Effector memory CD8-positive, alpha-beta T cell (primary cell): ENCODE results near the gene TMEM231.
"Not testable (repeated sequence)": the region's sequence is repeated elsewhere in the genome, so short reads cannot be mapped to it uniquely, and the experiment has no call there.

Experiments used
- ATAC-seq: fragments of 150-1000 bp; cut with Tn5 transposase; replicated peaks from 2 replicates; pipeline ENCODE4 v1.10.0; 2021; ENCODE audit warnings: mild to moderate bottlenecking, moderate library complexity
- DNase-seq, 3 experiments: peaks; one replicate each; pipeline ENCODE4 v3.0.0; 2021
- H3K27ac Mint-ChIP-seq, 2 donors: one replicate each; pipeline ENCODE4 v1.8.0; 2022; ENCODE audit warnings: mild to moderate bottlenecking in 2 of 2, mixed read lengths in 2 of 2, moderate library complexity in 2 of 2
- H3K27me3 Mint-ChIP-seq, 2 donors: one replicate each; pipeline ENCODE4 v1.8.0; 2022; ENCODE audit warnings: mixed read lengths in 2 of 2
- H3K36me3 Mint-ChIP-seq: one replicate; pipeline ENCODE4 v1.8.0; 2022; ENCODE audit warnings: mild to moderate bottlenecking, moderate library complexity, mixed read lengths; ENCODE audit not compliant: insufficient read depth
- H3K4me1 Mint-ChIP-seq, 2 donors: one replicate each; pipeline ENCODE4 v1.8.0; 2022; ENCODE audit warnings: low read depth in 2 of 2, mixed read lengths in 2 of 2
- H3K4me3 Mint-ChIP-seq, 2 donors: one replicate each; pipeline ENCODE4 v1.8.0; 2022; ENCODE audit warnings: mild to moderate bottlenecking in 2 of 2, mixed read lengths in 2 of 2, moderate library complexity in 2 of 2
- H3K9me3 Mint-ChIP-seq, 2 donors: one replicate each; pipeline ENCODE4 v1.8.0; 2022; ENCODE audit warnings: mixed read lengths in 2 of 2

TMEM231 gene

GRCh38 chr16:75506107-75506506 lies 49.9 kb downstream of the TMEM231 start:
- Mint-ChIP-seq H3K27ac (no peak overlapping the region), H3K4me1 (peaks cover 0 to 2% of the 10 kb centered on the region in 2 donors), H3K27me3 (peaks cover 10 to 55% of the 10 kb centered on the region in 2 donors), H3K36me3 (no peaks in the 10 kb centered on the region), H3K4me3 (no peak overlapping the region), H3K9me3 (no peaks in the 10 kb centered on the region)
- ATAC-seq (no peak), DNase-seq (no peak)

- no peak overlapping the region for H3K4me3 Mint-ChIP-seq
- H3K36me3 Mint-ChIP-seq = no peaks in the 10 kb centered on the region
- DNase-seq = no peak
- H3K27me3 Mint-ChIP-seq = peaks cover 8 to 51% of the 10 kb centered on the region in 2 donors
- no peak overlapping the region for H3K27ac Mint-ChIP-seq
- ATAC-seq = no peak
- H3K4me1 Mint-ChIP-seq = peaks cover 0 to under 1% of the 10 kb centered on the region in 2 donors
- no peaks in the 10 kb centered on the region for H3K9me3 Mint-ChIP-seq
These were observed 52.3 kb downstream of the TMEM231 start for GRCh38 chr16:75503801-75504200.

- no peaks in the 10 kb centered on the region for H3K36me3 Mint-ChIP-seq
- no peak for ATAC-seq
- H3K27ac Mint-ChIP-seq = no peak overlapping the region
These were observed 53.0 kb downstream of the TMEM231 start for GRCh38 chr16:75502916-75503605.

GRCh38 chr16:75501820-75502219 lies 54.2 kb downstream of the TMEM231 start:
- not testable (repeated sequence) for DNase-seq, ATAC-seq, H3K27ac Mint-ChIP-seq, H3K4me1 Mint-ChIP-seq, H3K9me3 Mint-ChIP-seq, H3K36me3 Mint-ChIP-seq, H3K4me3 Mint-ChIP-seq
- H3K27me3 Mint-ChIP-seq = peaks cover 4 to 37% of the 10 kb centered on the region in 2 donors

More at GRCh38 chr16:75502916-75503605, 53.0 kb downstream of the TMEM231 start:
- Mint-ChIP-seq H3K4me3 (no peak overlapping the region), H3K9me3 (no peaks in the 10 kb centered on the region), H3K4me1 (no peaks in the 10 kb centered on the region), H3K27me3 (peaks cover 4 to 44% of the 10 kb centered on the region in 2 donors)
- DNase-seq = no peak

GRCh38 chr16:75501359-75501758 lies 54.7 kb downstream of the TMEM231 start:
- DNase-seq = no peak
- peaks cover 0 to 32% of the 10 kb centered on the region in 2 donors for H3K27me3 Mint-ChIP-seq
- no peaks in the 10 kb centered on the region for H3K9me3 Mint-ChIP-seq
- no peak overlapping the region for H3K27ac Mint-ChIP-seq
- H3K4me1 Mint-ChIP-seq = no peaks in the 10 kb centered on the region
- no peak overlapping the region for H3K4me3 Mint-ChIP-seq
- no peak for ATAC-seq
- no peaks in the 10 kb centered on the region for H3K36me3 Mint-ChIP-seq

GRCh38 chr16:75498605-75499322 lies 57.3 kb downstream of the TMEM231 start:
- ATAC-seq, H3K36me3 Mint-ChIP-seq, H3K4me1 Mint-ChIP-seq, H3K27ac Mint-ChIP-seq, DNase-seq, H3K9me3 Mint-ChIP-seq, H3K4me3 Mint-ChIP-seq: not testable (repeated sequence)
- H3K27me3 Mint-ChIP-seq = peaks cover 10 to 31% of the 10 kb centered on the region in 2 donors

- Mint-ChIP-seq H3K27ac (no peak overlapping the region), H3K9me3 (no peaks in the 10 kb centered on the region), H3K36me3 (no peaks in the 10 kb centered on the region), H3K4me1 (peaks cover 6 to 8% of the 10 kb centered on the region in 2 donors), H3K4me3 (no peak overlapping the region), H3K27me3 (peaks cover 15 to 31% of the 10 kb centered on the region in 2 donors)
- ATAC-seq (no peak), DNase-seq (no peak)
These were observed 58.5 kb downstream of the TMEM231 start for GRCh38 chr16:75497558-75497957.

- Mint-ChIP-seq H3K4me1 (peaks cover 6 to 8% of the 10 kb centered on the region in 2 donors), H3K36me3 (no peaks in the 10 kb centered on the region), H3K9me3 (no peaks in the 10 kb centered on the region), H3K4me3 (peak within 1 kb of the TSS; percentile 63 to 74), H3K27ac (no peak within 1 kb of the TSS), H3K27me3 (peaks cover 15 to 29% of the 10 kb centered on the region in 2 donors)
- DNase-seq = peak in 1 of 3 experiments; percentile 3
- peak; percentile 65 for ATAC-seq
These were observed 60.9 kb downstream of the TMEM231 start, which contains the start of gene CHST6 for GRCh38 chr16:75495076-75495674. TSS of gene CHST6 (minus strand) at chr16:75495441. CDS start at chr16:75479828, 15,613 bp downstream.

GRCh38 chr16:75494661-75495075 lies 61.4 kb downstream of the TMEM231 start:
- DNase-seq = no peak
- peaks cover 6 to 8% of the 10 kb centered on the region in 2 donors for H3K4me1 Mint-ChIP-seq
- peak overlapping the region; percentile 63 to 74 for H3K4me3 Mint-ChIP-seq
- H3K9me3 Mint-ChIP-seq = no peaks in the 10 kb centered on the region
- H3K27ac Mint-ChIP-seq = no peak overlapping the region
- H3K27me3 Mint-ChIP-seq = peaks cover 15 to 29% of the 10 kb centered on the region in 2 donors
- H3K36me3 Mint-ChIP-seq = no peaks in the 10 kb centered on the region
- no peak for ATAC-seq

- Mint-ChIP-seq H3K4me1 (peaks cover 6 to 8% of the 10 kb centered on the region in 2 donors), H3K27ac (no peak overlapping the region), H3K36me3 (no peaks in the 10 kb centered on the region), H3K9me3 (no peaks in the 10 kb centered on the region), H3K4me3 (peak overlapping the region; percentile 63 to 74), H3K27me3 (peaks cover 15 to 29% of the 10 kb centered on the region in 2 donors)
- ATAC-seq (no peak), DNase-seq (no peak)
These were observed 61.9 kb downstream of the TMEM231 start for GRCh38 chr16:75494184-75494583.

GRCh38 chr16:75491876-75492275 lies 64.2 kb downstream of the TMEM231 start:
- H3K4me1 Mint-ChIP-seq = peaks cover 6 to 8% of the 10 kb centered on the region in 2 donors
- peaks cover 27 to 44% of the 10 kb centered on the region in 2 donors for H3K27me3 Mint-ChIP-seq
- DNase-seq (no peak), ATAC-seq (no peak)
- no peaks in the 10 kb centered on the region for H3K9me3 Mint-ChIP-seq
- no peaks in the 10 kb centered on the region for H3K36me3 Mint-ChIP-seq
- H3K27ac Mint-ChIP-seq = no peak overlapping the region
- H3K4me3 Mint-ChIP-seq = no peak overlapping the region

- DNase-seq = no peak
- no peak for ATAC-seq
- Mint-ChIP-seq H3K36me3 (peaks cover 7% of the 10 kb centered on the region), H3K4me3 (no peak overlapping the region), H3K9me3 (no peaks in the 10 kb centered on the region), H3K4me1 (no peaks in the 10 kb centered on the region), H3K27ac (no peak overlapping the region), H3K27me3 (peaks cover 25 to 42% of the 10 kb centered on the region in 2 donors)
These were observed 67.7 kb downstream of the TMEM231 start for GRCh38 chr16:75488322-75488721.
